ENCODE measurements around the gene GNAZ. TPM values are rescaled to one million over a fixed set of nuclear protein-coding genes. Genes with fewer than 3 reads are reported as not detected.
A peak's percentile ranks its signal among the peaks of the same experiment; 100 is the strongest.

Gene GNAZ
- polyA plus RNA-seq, 1 donor (not counting 4 experiments of a cell fraction or from before 2014, with no cell fraction given) = 0.03 TPM

DNA sequence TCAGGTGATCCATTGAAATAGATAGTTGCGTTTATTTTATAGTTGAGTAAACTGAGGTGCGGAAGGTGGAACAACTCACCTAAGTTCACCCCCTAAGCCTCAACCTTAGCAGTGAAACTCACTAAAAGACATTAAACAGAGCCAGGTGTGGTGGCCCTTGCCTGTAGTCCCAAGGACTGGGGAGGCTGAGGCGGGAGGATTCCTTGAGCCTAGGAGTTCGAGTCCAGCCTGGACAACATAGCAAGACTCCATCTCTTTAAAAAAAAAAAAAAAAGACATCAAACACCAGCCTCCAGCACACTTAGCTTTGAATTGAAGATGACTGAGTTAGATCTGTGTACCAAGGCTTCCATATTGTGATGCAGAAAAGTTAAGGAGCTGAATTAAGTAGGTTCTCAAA is 74.1 kb downstream of the GNAZ start:
- Histone ChIP-seq H3K27me3 (ENCODE audit: control insufficient read depth, extremely low read depth, insufficient read depth, low read length) (no peaks in the 10 kb centered on the region), H3K4me3 (ENCODE audit: control insufficient read depth in 2 of 3, extremely low read depth in 1 of 3, insufficient read depth in 2 of 3, low read depth in 1 of 3, low read length in 3 of 3) (peak overlapping the region in 1 of 3 experiments; percentile 6), H3K9me3 (ENCODE audit: control insufficient read depth, low read depth, low read length) (no peaks in the 10 kb centered on the region), H3K4me2 (ENCODE audit: control insufficient read depth, extremely low read depth, insufficient read depth, low read depth, low read length) (peak overlapping the region; percentile 14), H3K36me3 (ENCODE audit: control insufficient read depth in 2 of 2, extremely low read depth in 1 of 2, insufficient read depth in 2 of 2, low read length in 2 of 2) (no peaks in the 10 kb centered on the region), H3K27ac (ENCODE audit: control insufficient read depth, insufficient read depth, low read length) (no peak overlapping the region), H3K9ac (ENCODE audit: control insufficient read depth, extremely low read depth, insufficient read depth, low read length) (no peak overlapping the region), H2AFZ (ENCODE audit: control insufficient read depth, low read length) (no peak overlapping the region), H3K4me1 (ENCODE audit: control insufficient read depth, extremely low read depth, insufficient read depth, low read length) (peaks cover 29% of the 10 kb centered on the region), H3K79me2 (ENCODE audit: control insufficient read depth, insufficient read depth, low read length) (no peaks in the 10 kb centered on the region), H4K20me1 (ENCODE audit: control insufficient read depth, extremely low read depth, insufficient read depth, low read length) (peaks cover 3% of the 10 kb centered on the region), H3K9me1 (ENCODE audit: control insufficient read depth, extremely low read depth, insufficient read depth, low read length) (no peaks in the 10 kb centered on the region)
- dilution Hi-C loops (cut with MboI; ENCODE audit: extremely low pct_ligation_motif_present, low sequenced_read_pairs) = no loop called here
- FAIRE-seq (no peak), DNase-seq (ENCODE audit: low read depth, low spot score) (no peak)
- no peak for TF ChIP-seq EZH2 (IDR thresholded peaks at IDR 0.05; ENCODE audit: low read length)
- TF ChIP-seq, protein P1, sequence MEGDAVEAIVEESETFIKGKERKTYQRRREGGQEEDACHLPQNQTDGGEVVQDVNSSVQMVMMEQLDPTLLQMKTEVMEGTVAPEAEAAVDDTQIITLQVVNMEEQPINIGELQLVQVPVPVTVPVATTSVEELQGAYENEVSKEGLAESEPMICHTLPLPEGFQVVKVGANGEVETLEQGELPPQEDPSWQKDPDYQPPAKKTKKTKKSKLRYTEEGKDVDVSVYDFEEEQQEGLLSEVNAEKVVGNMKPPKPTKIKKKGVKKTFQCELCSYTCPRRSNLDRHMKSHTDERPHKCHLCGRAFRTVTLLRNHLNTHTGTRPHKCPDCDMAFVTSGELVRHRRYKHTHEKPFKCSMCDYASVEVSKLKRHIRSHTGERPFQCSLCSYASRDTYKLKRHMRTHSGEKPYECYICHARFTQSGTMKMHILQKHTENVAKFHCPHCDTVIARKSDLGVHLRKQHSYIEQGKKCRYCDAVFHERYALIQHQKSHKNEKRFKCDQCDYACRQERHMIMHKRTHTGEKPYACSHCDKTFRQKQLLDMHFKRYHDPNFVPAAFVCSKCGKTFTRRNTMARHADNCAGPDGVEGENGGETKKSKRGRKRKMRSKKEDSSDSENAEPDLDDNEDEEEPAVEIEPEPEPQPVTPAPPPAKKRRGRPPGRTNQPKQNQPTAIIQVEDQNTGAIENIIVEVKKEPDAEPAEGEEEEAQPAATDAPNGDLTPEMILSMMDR (optimal IDR thresholded peaks at IDR 0.05 in 1 of 3, IDR thresholded peaks at IDR 0.05 in 1 of 3, conservative IDR thresholded peaks at IDR 0.05 in 1 of 3; ENCODE audit: extremely low read depth in 1 of 3, insufficient read depth in 2 of 3, low read length in 3 of 3) = no peak

DNA sequence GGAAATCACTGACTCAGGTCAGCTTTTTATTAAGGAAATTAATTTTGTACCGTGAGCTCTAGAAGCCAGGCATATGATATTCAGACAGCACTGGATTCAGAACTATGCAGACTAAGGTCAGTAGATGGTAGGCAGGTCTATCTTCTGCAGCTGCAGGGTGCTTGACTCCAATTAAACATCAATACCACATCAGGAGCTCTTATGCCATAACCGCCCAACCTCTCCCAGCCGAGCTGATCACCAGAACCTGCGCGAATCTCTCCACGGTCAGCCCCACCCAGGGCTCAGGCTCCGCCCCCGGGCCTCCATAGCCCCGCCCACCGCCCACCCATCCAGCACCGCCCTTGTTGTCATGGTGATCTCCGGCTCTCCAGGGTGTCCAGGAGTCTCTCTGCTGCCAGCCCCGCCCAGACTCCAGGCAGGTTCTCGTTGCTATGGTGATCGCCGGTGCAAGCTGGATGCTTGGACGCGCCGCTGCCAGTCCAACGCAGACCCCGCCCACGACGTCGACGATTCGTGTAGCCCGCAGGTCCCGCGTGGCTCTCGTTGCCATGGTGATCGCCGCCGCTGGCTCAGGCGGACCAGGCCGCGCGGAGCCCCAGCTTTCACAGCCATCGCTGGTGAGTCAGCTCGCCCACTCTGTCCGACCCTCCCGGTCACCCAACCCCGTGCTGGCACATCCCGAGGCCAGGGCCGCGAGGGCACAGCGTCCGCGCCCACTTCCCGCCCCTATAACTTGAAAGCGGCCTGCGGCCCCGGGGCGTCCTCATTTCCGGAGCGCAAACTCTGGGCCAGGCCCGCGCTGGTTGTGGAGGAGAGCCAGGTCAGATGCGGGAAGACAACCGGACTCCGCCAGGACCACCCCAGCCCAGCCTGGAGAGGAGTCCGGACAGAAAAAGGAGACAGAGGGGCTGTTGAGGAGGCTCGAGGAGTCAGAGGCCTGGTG is 74.9 kb downstream of the GNAZ start, which contains the start of gene RAB36:
Gene RAB36 (plus strand): TSS at position 546 of the 946 bp plus-strand sequence. CDS start 1,140 bp downstream, outside the sequence.
- Histone ChIP-seq H3K4me3 (ENCODE audit: control insufficient read depth in 2 of 3, extremely low read depth in 1 of 3, insufficient read depth in 2 of 3, low read depth in 1 of 3, low read length in 3 of 3) (peak within 1 kb of the TSS; percentile 45 to 76 (median 74)), H2AFZ (ENCODE audit: control insufficient read depth, low read length) (peak within 1 kb of the TSS; percentile 87), H4K20me1 (ENCODE audit: control insufficient read depth, extremely low read depth, insufficient read depth, low read length) (peaks cover 3% of the 10 kb centered on the region), H3K9ac (ENCODE audit: control insufficient read depth, extremely low read depth, insufficient read depth, low read length) (peak within 1 kb of the TSS; percentile 74), H3K36me3 (ENCODE audit: control insufficient read depth in 2 of 2, extremely low read depth in 1 of 2, insufficient read depth in 2 of 2, low read length in 2 of 2) (no peaks in the 10 kb centered on the region), H3K9me3 (ENCODE audit: control insufficient read depth, low read depth, low read length) (no peaks in the 10 kb centered on the region), H3K27me3 (ENCODE audit: control insufficient read depth, extremely low read depth, insufficient read depth, low read length) (no peaks in the 10 kb centered on the region), H3K79me2 (ENCODE audit: control insufficient read depth, insufficient read depth, low read length) (no peaks in the 10 kb centered on the region), H3K9me1 (ENCODE audit: control insufficient read depth, extremely low read depth, insufficient read depth, low read length) (no peaks in the 10 kb centered on the region), H3K27ac (ENCODE audit: control insufficient read depth, insufficient read depth, low read length) (peak within 1 kb of the TSS; percentile 46), H3K4me2 (ENCODE audit: control insufficient read depth, extremely low read depth, insufficient read depth, low read depth, low read length) (peak within 1 kb of the TSS; percentile 85), H3K4me1 (ENCODE audit: control insufficient read depth, extremely low read depth, insufficient read depth, low read length) (peaks cover 29% of the 10 kb centered on the region)
- no peak for TF ChIP-seq EZH2 (IDR thresholded peaks at IDR 0.05; ENCODE audit: low read length)
- TF ChIP-seq, protein P1 (optimal IDR thresholded peaks at IDR 0.05 in 1 of 3, IDR thresholded peaks at IDR 0.05 in 1 of 3, conservative IDR thresholded peaks at IDR 0.05 in 1 of 3; ENCODE audit: extremely low read depth in 1 of 3, insufficient read depth in 2 of 3, low read length in 3 of 3) = no peak
- dilution Hi-C loops (cut with MboI; ENCODE audit: extremely low pct_ligation_motif_present, low sequenced_read_pairs) = no loop called here
- FAIRE-seq (peak; percentile 44), DNase-seq (ENCODE audit: low read depth, low spot score) (peak; percentile 99)

Data from keratinocyte (primary cell).